NK-92 (cell line): ENCODE results near the gene TRIP10.

Experiments
- DNase-seq: peaks from one replicate; lab custom pipeline; 2025; ENCODE audit not compliant: unreplicated experiment; lab: John Stamatoyannopoulos, UW

The TRIP10 gene

DNA sequence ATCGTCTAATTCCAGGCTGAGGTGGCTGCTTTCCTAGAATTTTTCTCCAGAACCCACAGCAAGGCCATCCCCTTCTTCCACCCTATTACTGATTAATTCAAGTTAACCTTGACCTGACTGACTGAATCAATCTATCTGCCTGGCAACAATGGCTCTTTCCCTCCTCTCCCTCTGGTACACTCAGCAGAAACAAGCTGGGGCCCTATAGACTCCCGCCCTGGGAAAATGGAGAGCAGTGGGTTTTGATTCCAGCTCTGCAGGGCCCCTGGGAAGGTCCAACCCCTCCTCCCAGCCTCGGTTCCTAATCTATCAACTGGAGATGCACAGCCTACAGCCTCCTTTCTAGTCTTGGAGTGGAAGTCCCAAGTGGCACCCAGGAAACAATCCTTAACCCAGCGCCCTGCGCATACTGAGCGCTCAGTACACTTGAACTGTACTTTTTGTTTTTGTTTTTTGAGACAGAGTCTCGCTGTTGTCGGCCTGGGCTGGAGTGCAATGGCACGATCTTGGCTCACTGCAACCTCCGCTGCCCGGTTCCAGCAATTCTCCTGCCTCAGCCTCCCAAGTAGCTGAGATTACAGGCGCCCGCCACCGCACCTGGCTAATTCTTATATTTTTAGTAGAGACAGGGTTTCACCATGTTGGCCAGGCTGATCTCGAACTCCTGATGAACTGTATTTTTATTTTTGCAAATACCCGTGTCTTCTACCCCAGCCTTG lies 13.8 kb upstream of the TRIP10 start:
- DNase-seq, result no peak

- no peak for DNase-seq
Measured at GRCh38 chr19:6728346-6728745, 11.1 kb upstream of the TRIP10 start.

GRCh38 chr19:6729573-6730152 lies 9.8 kb upstream of the TRIP10 start:
- no peak for DNase-seq

DNA sequence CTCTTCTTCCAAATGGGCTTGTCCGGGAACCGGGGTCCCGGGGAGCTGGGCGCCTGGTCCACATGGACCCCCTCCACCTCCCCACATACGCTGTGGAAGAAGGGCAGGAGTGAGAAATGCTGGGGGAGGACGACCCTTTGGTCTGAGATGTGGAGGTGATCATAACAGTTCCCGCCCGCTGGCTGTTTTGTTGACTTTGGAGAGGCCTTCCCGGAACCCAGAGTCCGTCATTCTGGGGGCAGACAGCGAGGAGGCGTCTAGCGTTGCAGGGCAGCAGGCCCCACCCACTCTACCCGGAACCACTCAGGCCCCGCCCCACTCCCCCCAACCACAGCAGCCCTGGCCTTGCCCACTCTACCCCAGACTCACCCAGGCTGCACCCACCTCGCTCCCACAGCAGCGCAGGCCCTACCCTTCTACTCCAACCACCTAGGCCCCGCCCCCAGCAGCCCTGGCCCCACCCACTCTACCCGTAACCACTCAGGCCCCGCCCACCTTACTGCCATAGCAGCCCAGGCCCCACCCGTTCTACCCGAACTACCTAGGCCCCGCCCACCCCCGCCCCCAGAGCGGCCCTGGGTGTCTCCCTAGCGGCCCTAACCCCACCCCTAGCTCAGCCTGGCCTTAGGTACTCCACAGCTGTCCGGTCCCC lies 9.2 kb upstream of the TRIP10 start:
- no peak for DNase-seq

GRCh38 chr19:6730941-6731670 lies 8.4 kb upstream of the TRIP10 start:
- no peak for DNase-seq

- no peak for DNase-seq
Measured at GRCh38 chr19:6731822-6732221, 7.7 kb upstream of the TRIP10 start.

GRCh38 chr19:6732803-6733337 lies 6.6 kb upstream of the TRIP10 start:
- no peak for DNase-seq

GRCh38 chr19:6733338-6734095 lies 6.0 kb upstream of the TRIP10 start:
- no peak for DNase-seq

DNA sequence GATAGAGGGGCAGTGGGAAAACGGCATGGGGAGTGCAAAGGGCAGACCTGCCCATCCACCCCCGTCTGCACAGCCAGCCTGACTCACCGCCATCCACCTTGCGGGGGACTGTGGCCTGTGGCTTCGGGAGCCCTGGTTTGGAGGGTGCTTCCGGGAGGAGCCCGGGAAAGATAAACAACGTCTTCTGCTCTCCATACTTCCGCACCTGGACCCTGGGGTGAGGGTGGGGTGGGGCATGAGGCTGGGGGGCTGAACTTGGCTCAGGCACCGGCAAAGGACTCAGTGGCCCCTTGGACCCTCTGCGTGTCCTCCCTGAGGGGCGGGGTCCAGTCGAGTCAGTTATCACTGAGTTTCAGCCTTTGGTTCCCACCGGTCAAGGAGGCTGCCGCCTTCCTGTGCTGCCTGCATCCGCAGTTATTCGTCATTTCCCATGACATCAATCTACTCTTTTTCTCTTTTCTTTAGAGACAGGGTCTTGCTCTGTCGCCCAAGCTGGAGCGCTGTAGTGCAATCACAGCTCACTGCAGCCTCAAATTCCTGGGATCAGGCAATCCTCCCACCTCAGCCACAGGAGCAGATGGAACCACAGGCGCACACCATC lies 5.3 kb upstream of the TRIP10 start:
- DNase-seq, result no peak

DNA sequence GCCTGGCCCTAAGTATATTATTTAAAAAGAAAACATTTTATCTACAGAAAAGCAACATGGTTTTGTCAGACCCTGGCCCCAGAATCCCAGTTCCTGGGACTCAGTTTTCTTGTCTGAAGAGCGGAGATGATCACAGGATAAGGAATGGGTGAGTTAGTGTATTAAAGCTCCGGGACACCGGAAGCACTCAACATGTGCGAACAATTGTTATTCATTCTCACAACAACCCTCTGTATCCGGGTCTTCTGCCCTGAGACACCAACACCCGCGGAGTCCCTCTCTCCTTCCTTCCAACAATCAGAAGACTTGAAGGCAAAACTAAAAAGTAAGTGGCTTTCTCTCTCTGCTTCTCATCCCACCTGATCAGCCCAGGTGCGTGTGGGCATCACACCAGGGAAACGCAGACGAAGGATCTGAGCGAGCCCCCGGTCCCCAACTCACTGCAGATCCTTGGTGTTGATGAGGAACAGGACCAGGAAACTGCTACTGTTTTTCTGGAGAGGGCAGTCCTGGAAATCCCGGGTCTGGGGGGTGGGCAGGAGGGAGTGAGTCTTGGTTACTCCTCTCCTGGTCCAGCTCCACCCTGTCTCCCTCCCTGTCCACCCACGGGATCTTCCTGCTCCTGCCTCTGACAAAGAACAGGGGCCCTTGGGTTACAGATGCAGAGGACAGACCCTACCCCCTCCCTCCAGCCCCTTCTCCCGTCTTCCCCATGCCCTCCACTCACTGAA lies 4.1 kb upstream of the TRIP10 start:
- DNase-seq, result no peak

DNA sequence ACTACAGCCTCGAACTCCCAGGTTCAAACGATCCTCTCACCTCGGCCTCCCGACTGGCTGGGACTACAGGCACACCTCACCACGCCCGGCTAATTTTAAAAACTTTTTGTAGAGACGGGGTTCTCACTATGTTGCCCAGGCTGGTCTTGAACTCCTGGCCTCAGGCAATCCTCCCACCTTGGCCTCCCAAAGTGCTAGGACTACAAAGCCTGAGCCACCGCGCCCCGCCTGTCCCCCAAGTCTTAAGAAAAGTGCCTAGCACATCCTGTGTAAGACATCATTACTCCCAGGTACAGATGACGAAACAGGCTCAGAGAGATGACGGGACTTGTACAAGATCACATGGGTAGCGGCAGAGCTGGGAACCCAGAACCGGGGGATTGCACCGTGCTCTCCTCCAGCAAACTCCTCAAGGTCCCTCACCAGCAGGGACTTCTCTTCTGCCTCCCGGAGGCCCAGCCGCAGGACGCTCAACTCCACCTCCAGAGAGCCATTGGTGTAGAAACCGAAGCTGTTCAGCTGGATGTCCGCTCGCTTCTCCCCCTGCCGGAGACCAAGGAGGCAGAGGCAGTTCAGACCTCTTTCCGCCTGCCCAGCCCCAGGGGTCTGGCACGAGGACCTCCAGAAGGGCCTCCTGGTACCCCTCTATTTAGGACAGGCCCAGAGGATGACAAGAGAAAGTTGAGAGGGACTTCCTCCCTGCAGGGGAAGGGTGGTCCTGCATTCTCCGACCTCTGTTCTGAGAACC lies 3.1 kb upstream of the TRIP10 start:
- DNase-seq, result no peak

DNA sequence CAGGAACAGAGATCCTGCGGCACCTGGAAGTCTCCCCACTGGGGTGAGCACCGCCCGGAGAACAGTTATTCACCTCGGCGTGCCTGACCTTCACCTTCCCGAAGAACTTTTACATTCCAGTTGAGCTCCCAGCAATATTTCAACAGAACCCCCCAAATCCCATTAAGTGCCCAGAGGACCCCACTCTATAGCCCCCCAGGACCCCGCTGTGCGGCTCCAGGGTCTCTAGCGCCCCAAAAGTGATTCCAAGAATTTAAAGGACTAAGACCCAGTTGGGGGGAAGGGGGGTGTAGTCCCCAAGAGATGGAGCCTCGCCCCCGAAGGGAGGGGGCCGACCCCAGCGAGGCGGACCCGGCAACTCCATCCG lies 2.6 kb upstream of the TRIP10 start:
- no peak for DNase-seq

- peak; percentile 92 for DNase-seq
Measured at GRCh38 chr19:6737284-6737872, 2.1 kb upstream of the TRIP10 start, which contains the start of gene GPR108. Gene GPR108, minus strand, starts transcription at chr19:6737580. Its CDS starts 4 bp downstream, at chr19:6737576.

DNA sequence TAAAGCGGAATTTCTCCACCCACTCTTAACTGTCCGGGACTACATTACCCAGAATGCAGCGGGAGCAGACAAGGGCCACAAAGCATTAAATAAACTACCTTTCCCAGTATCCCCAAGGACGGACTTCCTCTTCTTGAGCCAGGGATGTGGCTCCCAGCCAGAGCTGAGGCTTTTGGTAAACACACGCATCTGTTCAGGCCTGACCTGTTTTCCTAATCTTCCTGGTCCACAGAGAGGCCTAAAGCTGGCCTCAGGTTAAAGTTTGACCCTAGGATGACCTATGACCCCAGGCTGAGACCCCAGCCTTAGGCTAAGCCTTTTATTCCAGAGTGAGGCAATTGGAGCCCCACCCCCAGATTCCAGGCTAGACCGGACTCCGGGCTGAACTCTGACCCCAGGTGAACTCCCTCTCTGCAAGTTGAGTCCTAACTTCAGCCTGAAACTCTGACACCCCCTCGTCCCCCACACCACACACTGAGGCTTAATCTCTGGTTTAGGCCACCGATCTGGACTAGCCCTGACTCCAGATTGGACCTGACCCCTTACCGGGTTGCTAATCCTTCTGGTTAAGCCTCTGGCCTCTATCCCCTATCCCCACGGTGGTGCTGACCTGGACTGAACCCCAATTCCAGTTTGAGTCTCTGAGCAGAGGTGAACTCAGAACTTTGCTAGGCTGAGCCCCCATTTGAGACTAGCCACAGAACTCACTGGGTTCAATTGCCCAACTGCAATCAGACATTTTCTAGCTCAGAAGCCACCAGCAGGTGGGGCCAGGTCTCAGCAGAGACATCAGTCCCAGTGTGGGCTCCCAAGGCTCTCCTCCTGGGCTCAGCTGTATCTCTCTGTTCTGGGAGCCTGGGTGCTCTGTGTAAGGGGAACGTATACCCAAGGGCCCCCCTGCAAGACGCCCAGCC lies 1.4 kb upstream of the TRIP10 start:
- no peak for DNase-seq

- no peak for DNase-seq
Measured at GRCh38 chr19:6738787-6739389, 592 bp upstream of the TRIP10 start.

DNA sequence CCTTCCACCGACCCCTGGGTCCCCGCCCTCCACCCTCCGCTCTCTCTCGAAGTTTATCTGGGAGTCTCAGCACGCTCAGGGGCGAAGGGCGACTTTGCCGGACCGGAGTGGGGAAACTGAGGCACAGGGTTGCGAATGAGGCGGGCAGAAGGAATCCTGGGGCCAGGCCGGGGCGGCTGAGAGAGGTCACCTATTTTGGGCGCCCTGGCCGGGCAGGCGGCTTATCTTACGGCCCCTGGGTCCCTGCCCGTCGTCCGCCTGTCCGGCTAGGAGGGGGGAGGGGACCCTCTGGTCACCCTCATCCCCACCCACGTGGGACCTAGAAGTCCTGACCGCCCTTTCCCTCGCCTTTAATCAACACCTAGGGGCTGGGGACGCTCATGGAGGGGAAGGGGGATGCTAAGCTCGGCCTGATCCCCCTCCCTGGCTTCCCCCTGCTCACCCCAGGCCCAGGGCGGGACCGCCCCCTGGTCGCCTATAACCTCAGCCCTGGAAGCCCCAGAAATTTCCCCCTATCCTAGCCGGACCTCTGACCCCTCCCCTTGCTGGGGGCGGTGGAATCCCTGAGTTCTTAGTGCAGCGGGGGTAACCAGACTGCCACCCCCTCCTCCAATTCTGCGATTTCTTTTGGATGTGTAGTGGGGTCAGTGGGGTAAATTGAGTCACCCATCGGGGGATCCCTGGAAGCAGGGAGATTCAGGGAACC lies 556 bp downstream of the TRIP10 start:
- no peak for DNase-seq
